ENCODE results near the gene SRSF11. TPM values are rescaled to one million over a fixed set of nuclear protein-coding genes. Genes with fewer than 3 reads are reported as not detected.
"Not testable (repeated sequence)": the region's sequence is repeated elsewhere in the genome, so short reads cannot be mapped to it uniquely, and the experiment has no call there.

SRSF11 gene
- total RNA-seq, 2 experiments from 2014 or later = 165 to 245 TPM

DNA sequence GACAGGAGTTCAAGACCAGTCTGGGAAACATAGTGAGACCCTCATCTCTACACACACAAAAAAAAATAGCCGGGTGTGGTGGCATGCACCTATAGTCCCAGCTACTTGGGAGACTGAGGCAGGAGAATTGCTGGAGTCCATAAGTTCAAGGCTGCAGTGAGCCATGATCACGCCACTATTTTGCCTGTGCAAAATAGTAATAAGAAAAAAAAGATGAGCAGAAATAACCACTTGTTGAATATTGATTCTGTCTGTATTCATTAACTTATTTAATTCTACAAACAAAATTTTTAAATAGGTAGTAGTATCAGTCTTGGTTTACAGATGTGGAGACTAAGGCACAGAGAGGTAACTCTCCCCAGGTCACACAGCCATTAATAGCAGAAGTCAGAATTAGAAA lies 32.7 kb upstream of the SRSF11 start:
- H3K9me3 ChIP-seq (ENCODE audit: low read length) = peaks cover 4% of the 10 kb centered on the region; the same call in 1 of the 2 replicates
- no peaks in the 10 kb centered on the region for H3K9me2 ChIP-seq (ENCODE audit: insufficient read depth, low read length)
- H3K4me1 ChIP-seq (ENCODE audit: insufficient read depth, low read length, poor library complexity, severe bottlenecking) = no peaks in the 10 kb centered on the region
- BruUV-seq (replicated peaks) = no TSS peak
- H3K79me2 ChIP-seq (ENCODE audit: insufficient read depth, low read depth, low read length) = peaks cover 48% of the 10 kb centered on the region
- H3K27ac ChIP-seq (ENCODE audit: low read depth, low read length, poor library complexity, severe bottlenecking) = no peak overlapping the region
- no peak overlapping the region for H3K4me3 ChIP-seq (ENCODE audit: low read depth, low read length, poor library complexity, severe bottlenecking)
- H4K20me1 ChIP-seq (ENCODE audit: insufficient read depth, low read length) = 0 out of 2 replicates have a peak, but pooled peaks cover 8% of the 10 kb centered on the region
- ChIA-PET POLR2A (interaction anchor here (0.7 to 1.9 kb wide), 3 partner anchors 17 to 336 kb away, joined by 3 to 5 read pairs (median 5); partner anchors contain the start of gene LRRC40), CTCF (ENCODE audit: unreplicated experiment) (no interaction called here)
- DNase-seq (ENCODE audit: low spot score) = no peak
- intact Hi-C loops (cut with micrococcal nuclease; ENCODE audit: unreplicated experiment) = no loop called here
- peaks cover 31% of the 10 kb centered on the region for H3K36me3 ChIP-seq (ENCODE audit: insufficient read depth, low read length)
- no peak overlapping the region for H3K4me2 ChIP-seq (ENCODE audit: low read length)
- TF ChIP-seq, protein P1, sequence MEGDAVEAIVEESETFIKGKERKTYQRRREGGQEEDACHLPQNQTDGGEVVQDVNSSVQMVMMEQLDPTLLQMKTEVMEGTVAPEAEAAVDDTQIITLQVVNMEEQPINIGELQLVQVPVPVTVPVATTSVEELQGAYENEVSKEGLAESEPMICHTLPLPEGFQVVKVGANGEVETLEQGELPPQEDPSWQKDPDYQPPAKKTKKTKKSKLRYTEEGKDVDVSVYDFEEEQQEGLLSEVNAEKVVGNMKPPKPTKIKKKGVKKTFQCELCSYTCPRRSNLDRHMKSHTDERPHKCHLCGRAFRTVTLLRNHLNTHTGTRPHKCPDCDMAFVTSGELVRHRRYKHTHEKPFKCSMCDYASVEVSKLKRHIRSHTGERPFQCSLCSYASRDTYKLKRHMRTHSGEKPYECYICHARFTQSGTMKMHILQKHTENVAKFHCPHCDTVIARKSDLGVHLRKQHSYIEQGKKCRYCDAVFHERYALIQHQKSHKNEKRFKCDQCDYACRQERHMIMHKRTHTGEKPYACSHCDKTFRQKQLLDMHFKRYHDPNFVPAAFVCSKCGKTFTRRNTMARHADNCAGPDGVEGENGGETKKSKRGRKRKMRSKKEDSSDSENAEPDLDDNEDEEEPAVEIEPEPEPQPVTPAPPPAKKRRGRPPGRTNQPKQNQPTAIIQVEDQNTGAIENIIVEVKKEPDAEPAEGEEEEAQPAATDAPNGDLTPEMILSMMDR (conservative IDR thresholded peaks at IDR 0.05; ENCODE audit: low read length) = no peak
- no peak for TF ChIP-seq EZH2phosphoT487 (IDR thresholded peaks at IDR 0.05; ENCODE audit: borderline replicate concordance, low read depth, low read length)
- no peak overlapping the region for H2AFZ ChIP-seq (ENCODE audit: low read length)

DNA sequence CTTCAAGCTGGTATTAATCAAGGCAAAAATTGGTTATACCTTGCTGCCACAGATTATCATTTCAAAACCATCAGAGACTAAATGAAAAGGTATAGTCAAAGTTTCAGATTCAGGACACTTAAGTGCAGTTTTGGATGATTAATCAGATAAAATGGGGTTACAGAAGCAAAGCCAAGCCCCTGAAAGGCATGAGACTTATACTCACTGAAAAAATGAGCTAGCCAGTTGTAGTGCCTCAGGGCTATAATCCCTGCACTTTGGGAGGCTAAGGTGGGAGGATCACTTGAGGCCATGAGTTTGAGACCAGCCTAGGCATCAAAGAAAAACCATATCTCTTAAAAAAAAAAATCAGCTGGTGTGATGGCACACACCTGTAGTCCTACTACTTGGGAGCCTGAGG lies 31.0 kb upstream of the SRSF11 start:
- ChIA-PET CTCF (ENCODE audit: unreplicated experiment) (no interaction called here), POLR2A (interaction anchor here (0.6 to 1.9 kb wide), 7 partner anchors 10 to 725 kb away, joined by 3 to 5 read pairs (median 4); partner anchors contain the start of genes LRRC40 and SRSF11)
- no peak for DNase-seq (ENCODE audit: low spot score)
- 0 out of 2 replicates have a peak, but pooled peaks cover 8% of the 10 kb centered on the region for H4K20me1 ChIP-seq (ENCODE audit: insufficient read depth, low read length)
- no peaks in the 10 kb centered on the region for H3K9me2 ChIP-seq (ENCODE audit: insufficient read depth, low read length)
- no peak overlapping the region for H2AFZ ChIP-seq (ENCODE audit: low read length)
- H3K27ac ChIP-seq (ENCODE audit: low read depth, low read length, poor library complexity, severe bottlenecking) = no peak overlapping the region
- intact Hi-C loops (cut with micrococcal nuclease; ENCODE audit: unreplicated experiment) = no loop called here
- H3K79me2 ChIP-seq (ENCODE audit: insufficient read depth, low read depth, low read length) = peaks cover 64% of the 10 kb centered on the region
- no peak overlapping the region for H3K4me3 ChIP-seq (ENCODE audit: low read depth, low read length, poor library complexity, severe bottlenecking)
- H3K4me2 ChIP-seq (ENCODE audit: low read length) = no peak overlapping the region
- no TSS peak for BruUV-seq (replicated peaks)
- H3K4me1 ChIP-seq (ENCODE audit: insufficient read depth, low read length, poor library complexity, severe bottlenecking) = no peaks in the 10 kb centered on the region
- peaks cover 17% of the 10 kb centered on the region for H3K36me3 ChIP-seq (ENCODE audit: insufficient read depth, low read length)
- peaks cover 4% of the 10 kb centered on the region; the same call in 1 of the 2 replicates for H3K9me3 ChIP-seq (ENCODE audit: low read length)
- TF ChIP-seq EZH2phosphoT487 (IDR thresholded peaks at IDR 0.05; ENCODE audit: borderline replicate concordance, low read depth, low read length) = no peak
- TF ChIP-seq, protein P1 (conservative IDR thresholded peaks at IDR 0.05; ENCODE audit: low read length) = no peak

- peaks cover 83% of the 10 kb centered on the region for H3K79me2 ChIP-seq (ENCODE audit: insufficient read depth, low read depth, low read length)
- H3K4me3 ChIP-seq (ENCODE audit: low read depth, low read length, poor library complexity, severe bottlenecking); BruUV-seq (replicated peaks); H3K27ac ChIP-seq (ENCODE audit: low read depth, low read length, poor library complexity, severe bottlenecking); H3K36me3 ChIP-seq (ENCODE audit: insufficient read depth, low read length); intact Hi-C loops (cut with micrococcal nuclease; ENCODE audit: unreplicated experiment); H3K4me2 ChIP-seq (ENCODE audit: low read length); H3K4me1 ChIP-seq (ENCODE audit: insufficient read depth, low read length, poor library complexity, severe bottlenecking); H2AFZ ChIP-seq (ENCODE audit: low read length); H3K9me3 ChIP-seq (ENCODE audit: low read length); DNase-seq (ENCODE audit: low spot score); H4K20me1 ChIP-seq (ENCODE audit: insufficient read depth, low read length); CTCF ChIA-PET (ENCODE audit: unreplicated experiment); H3K9me2 ChIP-seq (ENCODE audit: insufficient read depth, low read length): not testable (repeated sequence)
- POLR2A ChIA-PET = interaction anchor here (0.6 to 1.1 kb wide), 4 partner anchors 10 to 1591 kb away, joined by 4 to 6 read pairs (median 5); no protein-coding TSS in a partner anchor
Measured at GRCh38 chr1:70192446-70192845, 28.7 kb upstream of the SRSF11 start.
